SJSA1 (cell line): Measurements from ENCODE around the gene OR10T2. TPM values are rescaled to one million over a fixed set of nuclear protein-coding genes. Genes with fewer than 3 reads are reported as not detected.
"Not testable (repeated sequence)": the region's sequence is repeated elsewhere in the genome, so short reads cannot be mapped to it uniquely, and the experiment has no call there.

Source experiments
- DNase-seq, 2 experiments: peaks; one replicate each; pipeline ENCODE4 v3.0.0-alpha.2; 2015 to 2020; ENCODE audit warnings: low spot score in 2 of 2, low read depth in 1 of 2
- H3K27ac ChIP-seq: fragments of 250-450 bp; sonication (Bioruptor Pico); 2 replicates; pipeline ENCODE4 v1.5.1; 2020; ENCODE audit warnings: mild to moderate bottlenecking, moderate library complexity
- H3K27me3 ChIP-seq: fragments of 250-450 bp; sonication (Bioruptor Pico); replicated peaks from 2 replicates; pipeline ENCODE4 v1.5.1; 2020; ENCODE audit warnings: mild to moderate bottlenecking, moderate library complexity
- H3K36me3 ChIP-seq: fragments of 250-450 bp; sonication (Bioruptor Pico); 2 replicates; pipeline ENCODE4 v1.5.1; 2020; ENCODE audit warnings: mild to moderate bottlenecking
- H3K4me1 ChIP-seq: fragments of 250-450 bp; sonication (Bioruptor Pico); replicated peaks from 2 replicates; pipeline ENCODE4 v1.6.1; 2021; ENCODE audit warnings: mild to moderate bottlenecking
- H3K4me3 ChIP-seq: fragments of 250-450 bp; sonication (Bioruptor Pico); 2 replicates; pipeline ENCODE4 v1.5.1; 2020; ENCODE audit warnings: mild to moderate bottlenecking
- H3K9me3 ChIP-seq: fragments of 250-450 bp; sonication (Bioruptor Pico); replicated peaks from 2 replicates; pipeline ENCODE4 v1.5.1; 2020; ENCODE audit warnings: mild to moderate bottlenecking
- total RNA-seq: library from RNA; depleted of rRNA; stranded (reverse); fragments of >200 nt; shearing (Covaris generic); gene quantifications from 2 replicates; pipeline ENCODE4 v1.2.3, GENCODE V29; 2014

OR10T2 gene
- total RNA-seq, 1 experiment from 2014 or later = not detected

GRCh38 chr1:158390331-158390730 lies 8.9 kb downstream of the OR10T2 start:
- no peak overlapping the region for H3K27ac ChIP-seq
- no peaks in the 10 kb centered on the region for H3K27me3 ChIP-seq
- no peaks in the 10 kb centered on the region for H3K4me1 ChIP-seq
- DNase-seq = no peak
- no peaks in the 10 kb centered on the region for H3K36me3 ChIP-seq
- no peak overlapping the region for H3K4me3 ChIP-seq
- no peaks in the 10 kb centered on the region for H3K9me3 ChIP-seq

DNA sequence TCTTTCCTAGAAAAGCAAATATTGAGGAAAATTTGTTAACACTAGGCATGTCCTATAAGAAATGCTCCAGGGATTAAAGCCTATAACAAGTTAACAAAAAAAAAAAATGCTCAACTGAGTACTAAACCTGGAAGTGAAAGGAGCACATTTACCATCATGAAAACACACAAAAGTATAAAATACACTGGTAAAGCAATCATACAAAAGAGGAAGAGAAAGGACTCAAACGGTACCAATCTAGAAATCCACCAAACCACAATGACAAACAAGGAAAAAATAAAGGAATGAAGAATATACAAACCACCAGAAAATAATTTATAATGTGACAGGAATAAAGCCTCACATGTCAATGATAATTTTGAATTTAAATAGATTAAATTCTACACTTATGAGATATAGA lies 24.4 kb downstream of the OR10T2 start:
- Histone ChIP-seq H3K4me3 (no peak overlapping the region), H3K9me3 (no peaks in the 10 kb centered on the region), H3K36me3 (no peaks in the 10 kb centered on the region), H3K4me1 (no peaks in the 10 kb centered on the region), H3K27ac (no peak overlapping the region), H3K27me3 (no peaks in the 10 kb centered on the region)
- no peak for DNase-seq

- not testable (repeated sequence) for H3K9me3 ChIP-seq, DNase-seq, H3K36me3 ChIP-seq, H3K27ac ChIP-seq, H3K4me1 ChIP-seq, H3K27me3 ChIP-seq, H3K4me3 ChIP-seq
Observed at GRCh38 chr1:158374101-158374500, 25.2 kb downstream of the OR10T2 start.

DNA sequence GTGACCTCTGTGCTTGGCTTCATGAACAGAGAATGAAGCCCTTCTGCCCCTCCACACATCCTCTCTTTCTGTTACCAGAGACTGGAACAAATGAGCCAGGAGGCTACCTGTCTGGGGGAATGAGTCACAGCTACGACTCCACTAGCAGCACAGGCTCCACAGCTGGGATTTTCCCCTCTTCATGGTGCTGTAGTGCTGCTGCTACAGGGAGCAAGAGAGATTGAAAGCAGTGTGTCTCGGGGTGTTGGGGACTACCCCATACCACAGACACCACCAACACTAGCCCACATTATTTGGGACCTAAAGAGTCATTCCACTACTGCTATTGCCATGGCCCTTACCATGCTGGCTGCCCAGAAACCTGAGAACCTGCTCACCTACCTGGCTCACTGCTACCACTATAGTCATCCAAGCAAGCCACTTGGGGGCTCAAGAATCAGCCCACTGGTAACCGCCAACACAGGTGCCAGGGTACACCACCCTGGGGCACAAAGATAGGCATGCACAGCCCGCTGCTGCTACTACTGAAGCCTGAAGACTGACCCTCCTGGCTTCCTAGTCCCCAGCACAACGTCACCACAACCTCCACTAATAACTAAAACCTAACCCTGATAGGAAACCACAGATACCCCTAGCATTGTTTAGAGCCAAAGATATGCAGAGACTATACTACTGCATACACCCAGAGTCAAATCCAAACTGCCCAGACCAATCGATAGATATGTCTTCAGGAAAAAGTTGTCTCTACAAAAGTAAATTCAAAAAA lies 27.9 kb downstream of the OR10T2 start:
- Histone ChIP-seq H3K4me1 (no peaks in the 10 kb centered on the region), H3K36me3 (no peaks in the 10 kb centered on the region), H3K9me3 (no peaks in the 10 kb centered on the region), H3K27ac (no peak overlapping the region), H3K4me3 (no peak overlapping the region), H3K27me3 (no peaks in the 10 kb centered on the region)
- no peak for DNase-seq

- no peak overlapping the region for H3K4me3 ChIP-seq
- H3K9me3 ChIP-seq = no peaks in the 10 kb centered on the region
- no peaks in the 10 kb centered on the region for H3K4me1 ChIP-seq
- no peaks in the 10 kb centered on the region for H3K36me3 ChIP-seq
- no peak for DNase-seq
- no peak overlapping the region for H3K27ac ChIP-seq
- no peaks in the 10 kb centered on the region for H3K27me3 ChIP-seq
Observed at GRCh38 chr1:158366783-158367182, 32.5 kb downstream of the OR10T2 start.

GRCh38 chr1:158362941-158363340 lies 36.3 kb downstream of the OR10T2 start:
- no peak for DNase-seq
- no peaks in the 10 kb centered on the region for H3K9me3 ChIP-seq
- H3K27ac ChIP-seq = no peak overlapping the region
- no peaks in the 10 kb centered on the region for H3K4me1 ChIP-seq
- H3K4me3 ChIP-seq = no peak overlapping the region
- H3K27me3 ChIP-seq = no peaks in the 10 kb centered on the region
- no peaks in the 10 kb centered on the region for H3K36me3 ChIP-seq

DNA sequence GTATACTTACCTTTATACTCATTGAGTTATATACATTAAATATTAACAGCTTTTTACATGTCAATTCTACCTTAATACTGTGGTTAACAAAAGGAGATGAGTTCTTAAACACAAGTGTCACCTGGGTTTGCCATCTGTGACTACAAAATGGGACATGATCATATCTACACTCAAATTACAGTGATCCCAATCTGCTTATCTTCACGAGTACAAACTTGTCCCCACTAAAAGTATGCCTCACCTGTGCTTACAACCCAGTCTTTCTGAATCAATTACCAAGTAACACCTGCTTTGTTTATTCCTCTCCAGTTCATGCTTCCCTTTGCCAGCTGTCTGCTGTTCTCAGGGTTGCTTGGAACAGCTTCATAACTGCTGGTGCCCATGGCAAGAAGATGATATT lies 36.8 kb downstream of the OR10T2 start:
- Histone ChIP-seq H3K9me3 (no peaks in the 10 kb centered on the region), H3K27me3 (no peaks in the 10 kb centered on the region), H3K4me3 (no peak overlapping the region), H3K4me1 (no peaks in the 10 kb centered on the region), H3K36me3 (no peaks in the 10 kb centered on the region), H3K27ac (no peak overlapping the region)
- DNase-seq = no peak

DNA sequence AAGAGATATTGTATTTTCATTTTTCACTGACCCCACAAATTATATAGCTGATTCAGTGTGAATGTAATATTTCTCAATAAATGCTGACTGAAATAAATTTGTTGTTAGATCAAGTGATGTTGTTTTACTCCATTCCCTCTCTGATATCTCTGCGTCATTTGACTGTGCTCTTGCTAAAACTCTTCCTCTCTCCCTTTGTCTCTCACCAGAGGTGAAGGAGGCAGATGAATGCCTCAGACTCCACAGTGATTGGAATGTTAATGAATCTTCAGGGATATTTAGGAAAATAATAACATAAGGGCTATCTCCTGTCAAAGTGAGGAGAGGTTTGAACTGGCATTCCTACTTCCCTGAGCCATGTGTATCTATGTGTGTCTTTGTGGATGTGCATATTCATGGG lies 41.8 kb downstream of the OR10T2 start:
- Histone ChIP-seq H3K4me1 (no peaks in the 10 kb centered on the region), H3K27ac (no peak overlapping the region), H3K36me3 (no peaks in the 10 kb centered on the region), H3K9me3 (no peaks in the 10 kb centered on the region), H3K27me3 (no peaks in the 10 kb centered on the region), H3K4me3 (no peak overlapping the region)
- no peak for DNase-seq

DNA sequence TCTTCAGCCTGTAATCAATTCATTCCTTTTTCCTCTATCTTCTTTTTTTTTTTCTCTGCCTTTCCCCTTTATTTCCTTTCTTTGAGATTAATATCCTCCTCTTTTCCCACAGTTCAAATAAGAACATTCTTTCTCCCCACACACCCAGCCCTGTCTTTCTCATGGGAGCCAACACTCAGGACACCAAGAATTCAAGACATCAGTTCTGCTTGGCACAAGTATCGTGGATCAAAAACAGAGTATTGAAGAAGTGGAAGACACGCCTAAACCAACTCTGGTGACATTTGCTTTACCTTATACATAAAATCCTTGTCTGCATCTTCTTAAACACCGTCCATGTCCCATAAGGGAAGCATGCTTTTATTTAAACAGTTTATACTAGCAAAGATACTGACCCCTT lies 42.6 kb downstream of the OR10T2 start:
- Histone ChIP-seq H3K9me3 (no peaks in the 10 kb centered on the region), H3K27ac (no peak overlapping the region), H3K36me3 (no peaks in the 10 kb centered on the region), H3K27me3 (no peaks in the 10 kb centered on the region), H3K4me3 (no peak overlapping the region), H3K4me1 (no peaks in the 10 kb centered on the region)
- no peak for DNase-seq

- Histone ChIP-seq H3K36me3 (no peaks in the 10 kb centered on the region), H3K27me3 (no peaks in the 10 kb centered on the region), H3K9me3 (no peaks in the 10 kb centered on the region), H3K4me1 (no peaks in the 10 kb centered on the region), H3K27ac (no peak overlapping the region), H3K4me3 (no peak overlapping the region)
- DNase-seq = no peak
Observed at GRCh38 chr1:158355773-158356285, 43.4 kb downstream of the OR10T2 start.

DNA sequence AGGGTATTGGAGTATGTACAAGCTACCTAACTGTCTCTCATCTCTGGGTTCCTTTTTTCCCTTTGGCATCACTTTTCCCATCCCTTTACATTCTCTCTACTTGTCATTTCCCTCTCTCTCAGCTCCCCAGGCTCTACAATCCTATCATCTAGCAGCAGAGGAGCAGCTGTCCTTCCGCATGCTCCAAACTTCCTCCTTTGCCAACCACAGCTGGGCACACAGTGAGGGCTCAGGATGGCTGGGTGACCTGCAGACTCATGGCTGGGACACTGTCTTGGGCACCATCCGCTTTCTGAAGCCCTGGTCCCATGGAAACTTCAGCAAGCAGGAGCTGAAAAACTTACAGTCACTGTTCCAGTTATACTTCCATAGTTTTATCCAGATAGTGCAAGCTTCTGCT lies 45.0 kb downstream of the OR10T2 start:
- H3K4me3 ChIP-seq = no peak overlapping the region

GRCh38 chr1:158353303-158354075 lies 45.8 kb downstream of the OR10T2 start, which contains the start of gene CD1E:
CD1E (plus strand) TSS chr1:158353894; CDS start chr1:158353989, 95 bp downstream.
- no peak within 1 kb of the TSS for H3K4me3 ChIP-seq

More for the DNA sequence above, 45.0 kb downstream of the OR10T2 start:
- Histone ChIP-seq H3K27ac (no peak overlapping the region), H3K27me3 (no peaks in the 10 kb centered on the region), H3K9me3 (no peaks in the 10 kb centered on the region), H3K4me1 (no peaks in the 10 kb centered on the region), H3K36me3 (no peaks in the 10 kb centered on the region)
- no peak for DNase-seq

GRCh38 chr1:158348946-158349345 lies 50.3 kb downstream of the OR10T2 start:
- not testable (repeated sequence) for H3K27ac ChIP-seq, H3K9me3 ChIP-seq, H3K36me3 ChIP-seq, H3K4me3 ChIP-seq, H3K4me1 ChIP-seq, H3K27me3 ChIP-seq, DNase-seq

More at GRCh38 chr1:158353303-158354075, 45.8 kb downstream of the OR10T2 start, which contains the start of gene CD1E:
- Histone ChIP-seq H3K27ac (no peak within 1 kb of the TSS), H3K4me1 (no peaks in the 10 kb centered on the region), H3K36me3 (no peaks in the 10 kb centered on the region), H3K9me3 (no peaks in the 10 kb centered on the region), H3K27me3 (no peaks in the 10 kb centered on the region)
- DNase-seq = no peak
